ENCODE results near the gene TUBB6.

- TF ChIP-seq CTCF (IDR thresholded peaks at IDR 0.05; ENCODE audit: low read depth, low read length) (no peak), EZH2phosphoT487 (IDR thresholded peaks at IDR 0.05; ENCODE audit: low read depth) (no peak)
Measured at GRCh38 chr18:12314591-12315305, 6.7 kb downstream of the TUBB6 start.

All from OCI-LY3 (cell line).